OCI-LY7 (cell line): ENCODE measurements around the gene MTHFR. TPM values are rescaled to one million over a fixed set of nuclear protein-coding genes. Genes with fewer than 3 reads are reported as not detected.

Source experiments
- BruUV-seq: library from RNA; stranded (reverse); fragments of 400-500 nt; replicated peaks from 2 replicates; lab custom pipeline; 2021; lab: Mats Ljungman, UMichigan
- CTCF ChIA-PET: fragments of 300-600 bp; sonication (Branson Sonifier 250); formaldehyde crosslinking; loops from one replicate; lab custom pipeline; 2022; ENCODE audit warnings: antibody characterized with exemption; ENCODE audit not compliant: unreplicated experiment; lab: Charles Lee
- POLR2A ChIA-PET: fragments of 300-600 bp; sonication (Branson Sonifier 250); formaldehyde crosslinking; loops from one replicate; lab custom pipeline; 2022; ENCODE audit warnings: antibody characterized with exemption; lab: Charles Lee
- DNase-seq: peaks from one replicate; pipeline ENCODE4 v3.0.0-alpha.2; 2015; ENCODE audit warnings: low spot score
- H2AFZ ChIP-seq: fragments of 200-600 bp; sonication (generic), shearing (Covaris generic); 2 replicates; pipeline ENCODE4 v1.6.1; 2014; ENCODE audit warnings: mild to moderate bottlenecking, antibody characterized with exemption, low read length, moderate library complexity
- H3K27ac ChIP-seq: fragments of 200-600 bp; sonication (generic); 2 replicates; pipeline ENCODE4 v1.5.1; 2014; ENCODE audit warnings: mixed run types, low read depth, mild to moderate bottlenecking, moderate library complexity, low read length, inconsistent platforms; ENCODE audit not compliant: poor library complexity, severe bottlenecking
- H3K36me3 ChIP-seq: fragments of 200-600 bp; sonication (generic); 2 replicates; pipeline ENCODE4 v1.6.1; 2014; ENCODE audit warnings: mild to moderate bottlenecking, antibody characterized with exemption, low read length, moderate library complexity, mixed read lengths; ENCODE audit not compliant: insufficient read depth
- H3K4me1 ChIP-seq: fragments of 200-600 bp; sonication (generic); 2 replicates; pipeline ENCODE4 v1.5.1; 2014; ENCODE audit warnings: mild to moderate bottlenecking, low read length; ENCODE audit not compliant: insufficient read depth, poor library complexity, severe bottlenecking
- H3K4me2 ChIP-seq: fragments of 200-600 bp; sonication (generic); 2 replicates; pipeline ENCODE4 v1.6.1; 2014; ENCODE audit warnings: mild to moderate bottlenecking, low read length
- H3K4me3 ChIP-seq: fragments of 200-600 bp; sonication (generic); 2 replicates; pipeline ENCODE4 v1.5.1; 2014; ENCODE audit warnings: mild to moderate bottlenecking, low read depth, low read length; ENCODE audit not compliant: poor library complexity, severe bottlenecking
- H3K79me2 ChIP-seq: fragments of 200-600 bp; sonication (generic); 2 replicates; pipeline ENCODE4 v1.6.1; 2016; ENCODE audit warnings: low read depth, mild to moderate bottlenecking, low read length, moderate library complexity, mixed read lengths; ENCODE audit not compliant: insufficient read depth
- H3K9me2 ChIP-seq: fragments of 200-600 bp; sonication (generic); 2 replicates; pipeline ENCODE4 v1.6.1; 2016; ENCODE audit warnings: mild to moderate bottlenecking, low read length, mixed read lengths; ENCODE audit not compliant: insufficient read depth
- H3K9me3 ChIP-seq: fragments of 200-600 bp; sonication (generic); 2 replicates; pipeline ENCODE4 v1.6.1; 2014; ENCODE audit warnings: mild to moderate bottlenecking, mixed run types, low read length, mixed read lengths
- H4K20me1 ChIP-seq: fragments of 200-600 bp; sonication (generic); 2 replicates; pipeline ENCODE4 v1.6.1; 2014; ENCODE audit warnings: mild to moderate bottlenecking, antibody characterized with exemption, low read length, moderate library complexity, mixed read lengths; ENCODE audit not compliant: insufficient read depth
- EZH2phosphoT487 ChIP-seq: fragments of 200-600 bp; sonication (generic); IDR thresholded peaks from 2 replicates; pipeline ENCODE4 v1.6.1; 2018; ENCODE audit warnings: low read depth, borderline replicate concordance, mild to moderate bottlenecking, mixed run types, antibody characterized with exemption, low read length, moderate library complexity, mixed read lengths
- intact Hi-C: fragments of 100-400 bp; cut with micrococcal nuclease; formaldehyde crosslinking; loops from one replicate; pipeline ENCODE4 v1.10.0; 2022; ENCODE audit not compliant: unreplicated experiment
- total RNA-seq, 2 experiments: library from RNA; depleted of rRNA in 1 of 2; stranded (reverse); fragments of >200 nt in 1 of 2; shearing (Covaris generic) in 1 of 2; gene quantifications; 2 replicates each; pipeline ENCODE4 v1.2.3, GENCODE V29; 2014 to 2022
- TF ChIP-seq, protein P1 (sequence below): fragments of 200-600 bp; sonication (generic); conservative IDR thresholded peaks from 2 replicates; pipeline ENCODE4 v1.5.1; 2014; ENCODE audit warnings: mild to moderate bottlenecking, antibody characterized with exemption, low read length, moderate library complexity, mixed read lengths

Gene MTHFR
- total RNA-seq, 2 experiments from 2014 or later, result 31.6 to 54.6 TPM

DNA sequence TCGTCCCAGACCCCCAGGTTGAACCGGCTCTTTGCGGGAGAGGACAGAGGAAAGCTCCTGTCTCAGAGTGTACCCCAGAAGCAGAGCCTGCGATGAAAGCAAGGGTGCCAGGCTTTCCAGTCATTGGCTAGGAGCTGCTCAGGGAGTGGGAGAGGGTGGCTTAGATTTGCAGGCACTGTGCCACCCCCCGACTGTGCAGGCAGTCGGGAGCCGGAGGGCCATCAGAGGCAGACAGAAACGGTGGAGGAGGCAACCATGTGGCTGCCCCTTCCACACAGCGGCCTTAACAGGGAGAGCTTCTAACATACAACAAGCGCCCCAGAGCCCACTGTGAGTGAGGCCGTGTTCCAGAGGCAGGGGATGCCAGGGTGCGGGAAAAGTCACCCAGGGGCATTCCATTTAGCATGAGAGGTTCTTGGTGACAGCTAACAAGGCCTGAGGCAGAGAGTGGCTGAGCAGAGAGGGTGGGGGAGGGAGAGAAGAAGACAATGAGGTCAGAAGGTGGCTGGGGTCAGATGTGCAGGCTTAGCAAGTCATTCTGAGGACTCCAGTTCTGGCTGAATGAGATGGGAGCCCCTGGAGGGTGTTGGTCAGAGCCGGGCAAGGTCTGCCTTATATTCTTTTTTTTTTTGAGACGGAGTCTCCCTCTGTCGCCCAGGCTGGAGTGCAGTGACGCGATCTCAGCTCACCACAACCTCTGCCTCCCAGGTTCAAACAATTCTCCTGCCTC, 53.2 kb downstream of the MTHFR start:
- Histone ChIP-seq H3K9me3 (0 out of 2 replicates have a peak, but pooled peaks cover 5% of the 10 kb centered on the region), H2AFZ (no peak overlapping the region), H3K9me2 (no peaks in the 10 kb centered on the region), H3K4me2 (no peak overlapping the region), H4K20me1 (no peaks in the 10 kb centered on the region), H3K36me3 (peaks cover 10% of the 10 kb centered on the region; the same call in 1 of the 2 replicates), H3K27ac (no peak overlapping the region), H3K4me1 (no peaks in the 10 kb centered on the region), H3K79me2 (no peaks in the 10 kb centered on the region), H3K4me3 (no peak overlapping the region)
- CTCF ChIA-PET, result no interaction called here
- POLR2A ChIA-PET, result interaction anchor here (0.7 to 1.0 kb wide), 2 partner anchors 15 to 307 kb away, joined by 3 to 4 read pairs; no protein-coding TSS in a partner anchor
- intact Hi-C loops, result no loop called here
- TF ChIP-seq, protein P1, sequence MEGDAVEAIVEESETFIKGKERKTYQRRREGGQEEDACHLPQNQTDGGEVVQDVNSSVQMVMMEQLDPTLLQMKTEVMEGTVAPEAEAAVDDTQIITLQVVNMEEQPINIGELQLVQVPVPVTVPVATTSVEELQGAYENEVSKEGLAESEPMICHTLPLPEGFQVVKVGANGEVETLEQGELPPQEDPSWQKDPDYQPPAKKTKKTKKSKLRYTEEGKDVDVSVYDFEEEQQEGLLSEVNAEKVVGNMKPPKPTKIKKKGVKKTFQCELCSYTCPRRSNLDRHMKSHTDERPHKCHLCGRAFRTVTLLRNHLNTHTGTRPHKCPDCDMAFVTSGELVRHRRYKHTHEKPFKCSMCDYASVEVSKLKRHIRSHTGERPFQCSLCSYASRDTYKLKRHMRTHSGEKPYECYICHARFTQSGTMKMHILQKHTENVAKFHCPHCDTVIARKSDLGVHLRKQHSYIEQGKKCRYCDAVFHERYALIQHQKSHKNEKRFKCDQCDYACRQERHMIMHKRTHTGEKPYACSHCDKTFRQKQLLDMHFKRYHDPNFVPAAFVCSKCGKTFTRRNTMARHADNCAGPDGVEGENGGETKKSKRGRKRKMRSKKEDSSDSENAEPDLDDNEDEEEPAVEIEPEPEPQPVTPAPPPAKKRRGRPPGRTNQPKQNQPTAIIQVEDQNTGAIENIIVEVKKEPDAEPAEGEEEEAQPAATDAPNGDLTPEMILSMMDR, result no peak
- TF ChIP-seq EZH2phosphoT487, result no peak
- no peak for DNase-seq
- BruUV-seq, result no TSS peak

DNA sequence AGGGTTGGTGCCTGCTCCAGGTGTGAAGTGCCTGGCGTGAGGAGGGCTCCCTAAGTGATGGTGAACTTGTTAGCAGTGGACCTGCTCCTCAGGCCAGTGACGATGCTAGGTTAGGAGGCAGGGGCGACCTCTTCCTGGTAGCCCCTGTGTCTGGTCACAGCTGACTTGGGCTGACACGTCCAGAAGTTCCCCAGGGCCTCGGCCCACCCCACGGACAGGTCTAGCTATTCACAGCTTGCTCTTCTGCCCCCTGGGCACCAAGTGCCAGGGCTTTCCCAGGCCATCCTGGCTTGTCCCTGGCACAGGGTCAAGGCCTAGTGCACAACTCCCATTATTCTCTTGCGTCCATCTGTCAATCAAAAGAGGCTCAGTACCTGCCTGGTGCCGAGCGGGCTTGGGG, 54.7 kb downstream of the MTHFR start:
- no peaks in the 10 kb centered on the region for H3K9me2 ChIP-seq
- H3K79me2 ChIP-seq, result no peaks in the 10 kb centered on the region
- POLR2A ChIA-PET, result no interaction called here
- TF ChIP-seq, protein P1, result no peak
- TF ChIP-seq EZH2phosphoT487, result no peak
- DNase-seq, result no peak
- peaks cover 16% of the 10 kb centered on the region; the same call in 1 of the 2 replicates for H3K36me3 ChIP-seq
- H3K4me1 ChIP-seq, result no peaks in the 10 kb centered on the region
- no peak overlapping the region for H2AFZ ChIP-seq
- no TSS peak for BruUV-seq
- intact Hi-C loops, result no loop called here
- H3K27ac ChIP-seq, result no peak overlapping the region
- CTCF ChIA-PET, result no interaction called here
- no peak overlapping the region for H3K4me3 ChIP-seq
- no peaks in the 10 kb centered on the region for H4K20me1 ChIP-seq
- H3K4me2 ChIP-seq, result no peak overlapping the region
- H3K9me3 ChIP-seq, result 0 out of 2 replicates have a peak, but pooled peaks cover 5% of the 10 kb centered on the region

DNA sequence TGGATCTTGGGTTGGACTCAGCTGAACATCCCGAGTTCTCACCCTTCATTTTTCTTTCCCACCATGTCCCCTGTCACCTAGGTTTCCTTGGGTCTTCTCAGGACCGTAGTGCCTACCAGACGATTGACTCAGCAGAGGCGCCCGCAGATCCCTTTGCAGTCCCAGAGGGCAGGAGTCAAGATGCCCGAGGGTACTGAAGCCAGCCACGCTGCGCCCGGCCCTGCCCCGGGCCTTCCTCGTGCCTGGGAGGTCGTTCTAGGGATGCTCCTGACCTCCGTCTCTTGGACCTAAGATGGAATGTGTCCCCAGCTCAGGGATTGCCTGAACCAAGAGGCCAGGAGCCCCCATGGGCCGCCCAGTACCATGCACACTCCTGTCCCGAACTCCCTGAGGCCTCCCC, 55.8 kb downstream of the MTHFR start:
- H3K4me1 ChIP-seq, result no peaks in the 10 kb centered on the region
- no peak overlapping the region for H3K27ac ChIP-seq
- H4K20me1 ChIP-seq, result no peaks in the 10 kb centered on the region
- H3K36me3 ChIP-seq, result peaks cover 20% of the 10 kb centered on the region; the same call in 1 of the 2 replicates
- ChIA-PET CTCF (no interaction called here), POLR2A (no interaction called here)
- H3K4me2 ChIP-seq, result no peak overlapping the region
- no peak overlapping the region for H2AFZ ChIP-seq
- no peaks in the 10 kb centered on the region for H3K79me2 ChIP-seq
- DNase-seq, result no peak
- H3K9me3 ChIP-seq, result 0 out of 2 replicates have a peak, but pooled peaks cover 5% of the 10 kb centered on the region
- BruUV-seq, result no TSS peak
- H3K9me2 ChIP-seq, result no peaks in the 10 kb centered on the region
- intact Hi-C loops, result no loop called here
- H3K4me3 ChIP-seq, result no peak overlapping the region
- TF ChIP-seq EZH2phosphoT487, result no peak
- TF ChIP-seq, protein P1, result no peak
